ENCODE measurements around the gene ARMH1.

DNA sequence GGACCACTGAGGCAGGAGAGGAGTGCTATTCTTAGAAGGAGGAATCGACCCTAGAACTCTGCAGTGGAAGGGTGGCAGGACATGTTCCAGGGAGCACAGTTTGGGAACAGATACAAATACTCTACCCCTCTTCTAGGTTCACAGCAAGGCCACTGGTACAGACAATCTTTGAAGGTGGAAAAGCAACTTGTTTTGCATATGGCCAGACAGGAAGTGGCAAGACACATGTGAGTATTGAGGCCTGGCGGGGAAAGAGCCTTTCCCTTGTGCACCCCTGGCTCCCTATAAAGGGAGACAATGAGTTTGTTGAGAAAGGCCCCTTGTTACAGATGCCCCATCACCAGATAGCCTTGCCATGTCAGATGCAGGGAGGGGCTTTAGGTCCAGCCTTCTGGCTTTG is 82.9 kb downstream of the ARMH1 start:
- TF ChIP-seq, protein P1, sequence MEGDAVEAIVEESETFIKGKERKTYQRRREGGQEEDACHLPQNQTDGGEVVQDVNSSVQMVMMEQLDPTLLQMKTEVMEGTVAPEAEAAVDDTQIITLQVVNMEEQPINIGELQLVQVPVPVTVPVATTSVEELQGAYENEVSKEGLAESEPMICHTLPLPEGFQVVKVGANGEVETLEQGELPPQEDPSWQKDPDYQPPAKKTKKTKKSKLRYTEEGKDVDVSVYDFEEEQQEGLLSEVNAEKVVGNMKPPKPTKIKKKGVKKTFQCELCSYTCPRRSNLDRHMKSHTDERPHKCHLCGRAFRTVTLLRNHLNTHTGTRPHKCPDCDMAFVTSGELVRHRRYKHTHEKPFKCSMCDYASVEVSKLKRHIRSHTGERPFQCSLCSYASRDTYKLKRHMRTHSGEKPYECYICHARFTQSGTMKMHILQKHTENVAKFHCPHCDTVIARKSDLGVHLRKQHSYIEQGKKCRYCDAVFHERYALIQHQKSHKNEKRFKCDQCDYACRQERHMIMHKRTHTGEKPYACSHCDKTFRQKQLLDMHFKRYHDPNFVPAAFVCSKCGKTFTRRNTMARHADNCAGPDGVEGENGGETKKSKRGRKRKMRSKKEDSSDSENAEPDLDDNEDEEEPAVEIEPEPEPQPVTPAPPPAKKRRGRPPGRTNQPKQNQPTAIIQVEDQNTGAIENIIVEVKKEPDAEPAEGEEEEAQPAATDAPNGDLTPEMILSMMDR (IDR thresholded peaks at IDR 0.05): no peak
- TF ChIP-seq POLR2A (IDR thresholded peaks at IDR 0.05): no peak

Data from ovary (tissue), 3 donors.